GM19043 (cell line): ENCODE results near the gene SH3GLB2.
"Not testable (repeated sequence)": the region's sequence is repeated elsewhere in the genome, so short reads cannot be mapped to it uniquely, and the experiment has no call there.

Experiments
- ATAC-seq: cut with Tn5 transposase; IDR thresholded peaks from one replicate; pipeline ENCODE4 v1.9.1; 2021; ENCODE audit warnings: low read depth; ENCODE audit not compliant: unreplicated experiment

Gene SH3GLB2

DNA sequence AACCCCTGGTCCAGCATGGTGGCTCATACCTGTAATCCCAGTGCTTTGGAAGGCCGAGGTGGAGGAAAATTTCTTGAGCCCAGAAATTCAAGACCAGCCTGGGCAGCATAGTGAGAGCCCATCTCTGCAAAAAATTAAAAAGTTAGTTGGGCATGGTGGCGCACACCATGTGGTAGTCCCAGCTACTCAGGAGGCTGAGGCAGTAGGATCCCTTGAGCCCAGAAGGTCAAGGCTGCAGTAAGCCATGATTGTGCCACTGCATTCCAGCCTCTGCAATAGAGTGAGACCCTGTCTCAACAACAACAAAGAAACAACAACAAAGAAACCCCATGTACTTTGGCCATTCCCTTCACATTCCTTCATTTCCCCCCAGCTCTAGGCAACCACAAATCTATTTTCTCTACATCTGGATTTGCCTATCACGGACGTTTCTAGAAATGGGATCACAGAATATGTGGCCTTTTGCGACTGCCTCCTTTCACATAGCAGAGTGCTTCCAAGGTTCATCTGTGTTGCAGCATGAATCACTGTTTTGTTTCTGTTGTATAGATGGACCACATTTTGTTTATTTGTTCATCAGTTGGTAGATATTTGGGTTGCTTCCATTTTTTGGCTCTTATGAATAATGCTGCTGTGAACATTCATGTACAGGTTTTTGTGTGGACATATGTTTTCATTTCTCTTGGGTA is 26.2 kb upstream of the SH3GLB2 start:
- no peak for ATAC-seq

- no peak for ATAC-seq
These were observed 24.9 kb upstream of the SH3GLB2 start for GRCh38 chr9:129053020-129053419.

- ATAC-seq, result no peak
These were observed 24.5 kb upstream of the SH3GLB2 start for GRCh38 chr9:129052592-129052991.

DNA sequence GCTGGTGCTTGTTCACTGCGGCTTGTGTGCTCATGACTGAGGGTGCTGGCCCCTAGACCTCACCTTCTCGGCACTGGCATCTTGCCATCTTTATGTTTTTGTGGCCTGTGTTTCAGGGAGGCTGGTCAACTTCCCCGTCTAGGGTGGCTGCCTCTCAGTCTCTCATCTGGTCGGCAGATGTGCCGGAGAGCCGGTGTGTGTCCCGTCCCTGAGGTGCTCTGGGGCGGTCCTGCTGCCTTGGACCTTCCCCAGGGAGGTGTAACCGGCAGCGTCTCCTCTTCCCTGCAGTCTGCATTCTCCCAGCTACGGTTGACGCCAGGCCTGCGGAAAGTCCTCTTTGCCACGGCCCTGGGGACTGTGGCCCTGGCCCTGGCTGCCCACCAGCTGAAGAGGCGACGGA is 13.9 kb upstream of the SH3GLB2 start:
- ATAC-seq, result no peak

DNA sequence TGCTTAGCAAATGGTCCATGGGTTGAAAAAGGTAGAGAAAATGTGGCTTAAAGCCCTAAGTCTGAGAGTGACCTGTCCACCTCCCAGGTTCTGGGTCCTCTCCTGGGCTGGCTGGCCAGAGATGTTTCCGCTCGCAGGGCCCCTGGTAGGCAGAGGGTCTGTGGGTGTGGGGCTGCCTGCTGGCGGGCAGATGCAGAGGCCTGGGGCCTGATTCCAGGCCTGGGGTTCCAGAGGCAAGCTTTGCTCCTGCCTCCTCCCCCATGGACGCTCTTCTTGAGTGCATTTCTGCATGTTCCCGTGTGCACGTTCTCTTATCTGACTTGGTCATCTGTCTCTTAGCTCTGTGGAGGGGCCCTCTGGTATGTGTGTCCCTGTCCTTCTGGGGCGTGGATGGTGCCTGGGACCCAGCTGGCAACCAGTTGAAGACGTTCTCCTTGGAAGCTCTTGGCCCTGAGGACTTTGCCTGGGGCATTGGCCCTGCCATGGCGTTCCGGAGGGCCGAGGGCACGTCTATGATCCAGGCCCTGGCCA is 12.0 kb upstream of the SH3GLB2 start:
- no peak for ATAC-seq

- ATAC-seq, result no peak
These were observed 10.2 kb upstream of the SH3GLB2 start for GRCh38 chr9:129038109-129038852.

GRCh38 chr9:129037767-129038098 is 9.6 kb upstream of the SH3GLB2 start:
- ATAC-seq, result no peak

DNA sequence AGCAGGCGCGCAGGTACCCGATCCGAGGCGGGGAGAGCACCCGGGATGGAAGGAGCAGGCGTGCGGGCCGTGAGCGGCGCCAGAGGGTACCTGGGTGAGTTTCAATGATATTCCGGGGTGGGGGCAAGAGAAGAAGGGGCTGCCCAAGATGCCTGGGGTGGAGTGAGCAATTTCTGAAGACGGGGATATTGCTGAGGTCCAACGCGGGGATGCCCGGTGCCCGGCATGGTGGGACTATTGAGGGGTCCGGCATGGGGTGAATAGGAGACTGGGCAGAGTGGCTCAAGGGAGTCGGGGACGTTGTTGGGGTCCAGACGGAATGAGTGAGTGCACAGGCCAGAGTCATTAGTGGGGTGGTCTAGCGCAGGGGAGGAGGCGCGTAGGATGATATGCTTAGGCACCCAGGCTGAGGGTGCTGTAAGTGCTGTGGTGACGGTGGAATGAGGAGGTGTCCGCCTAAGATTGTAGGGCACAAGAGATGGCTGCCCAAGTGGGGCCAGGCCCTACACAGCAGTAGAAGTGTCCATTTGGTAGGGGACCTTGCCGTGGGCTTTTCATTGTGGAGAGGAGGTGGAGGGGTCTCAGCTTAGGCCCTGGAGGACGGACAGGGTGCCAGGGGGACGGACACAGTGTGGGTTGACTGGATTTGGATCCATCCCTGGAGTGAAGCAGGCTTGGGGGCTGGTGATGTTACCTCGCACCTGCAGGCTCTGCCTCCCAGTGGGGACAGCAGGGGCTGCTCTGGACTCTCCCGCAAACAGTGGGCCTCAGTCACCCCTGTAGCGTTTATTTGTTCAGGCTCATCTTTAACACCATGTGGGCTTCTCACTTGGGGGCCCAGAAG is 9.0 kb upstream of the SH3GLB2 start:
- no peak for ATAC-seq

DNA sequence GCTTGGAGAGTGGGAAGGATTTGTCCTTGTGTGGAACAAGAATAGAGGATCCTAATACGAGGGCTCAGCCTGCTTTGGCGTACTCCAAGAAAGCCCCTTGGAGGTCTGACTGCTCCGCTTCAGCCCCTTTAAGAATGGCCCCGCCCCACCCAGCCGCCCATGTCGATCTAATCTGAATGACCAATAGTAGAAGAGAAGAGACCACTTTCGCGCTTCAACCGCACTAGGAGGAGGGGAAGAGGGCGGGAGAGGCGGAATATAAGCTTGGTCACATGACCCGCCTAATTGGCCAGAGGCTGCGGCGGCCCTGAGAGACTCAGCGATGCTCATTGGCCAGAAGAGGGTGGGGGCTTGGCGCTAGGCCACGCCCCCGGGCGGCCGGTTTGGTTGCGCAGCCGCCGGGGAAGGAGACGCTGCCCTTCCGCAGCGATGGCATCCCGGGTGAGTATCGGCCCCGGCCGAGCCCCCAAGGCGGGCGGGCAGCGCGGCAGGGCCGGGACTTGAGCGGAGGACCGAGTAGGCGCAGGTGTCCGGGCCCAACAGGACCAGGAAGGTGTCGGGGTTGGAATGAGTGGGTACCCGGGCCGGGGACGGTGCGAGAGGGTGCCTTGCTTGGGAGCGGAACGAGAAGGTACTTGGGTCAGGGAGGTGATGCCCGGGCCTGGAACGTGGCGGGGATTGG is 8.3 kb upstream of the SH3GLB2 start, which contains the start of gene MIGA2:
TSS of gene MIGA2 (plus strand) at position 386 of the 682 bp plus-strand sequence. CDS start 3,969 bp downstream, outside the sequence.
- peak; percentile 96 for ATAC-seq

DNA sequence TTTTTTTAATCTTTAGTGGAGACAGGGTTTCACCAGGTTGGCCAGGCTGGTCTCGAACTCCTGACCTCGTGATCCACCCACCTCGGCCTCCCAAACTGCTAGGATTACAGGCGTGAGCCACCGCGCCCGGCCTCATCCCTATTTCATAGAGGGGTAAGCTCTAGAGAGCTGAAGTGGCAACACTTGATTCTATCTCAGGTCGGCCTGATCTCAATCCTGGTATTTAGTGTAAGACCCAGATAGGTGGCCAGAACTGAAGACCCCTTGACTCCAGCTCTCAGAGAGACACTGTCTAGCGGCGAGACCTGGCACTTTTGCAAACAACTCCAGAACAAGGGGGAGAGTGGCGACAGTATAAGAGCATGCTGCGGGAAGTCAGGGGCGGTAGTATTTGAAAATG is 7.7 kb upstream of the SH3GLB2 start:
- ATAC-seq, result not testable (repeated sequence)

GRCh38 chr9:129033216-129033615 is 5.1 kb upstream of the SH3GLB2 start:
- no peak for ATAC-seq

GRCh38 chr9:129032541-129033159 is 4.5 kb upstream of the SH3GLB2 start:
- no peak for ATAC-seq

GRCh38 chr9:129031514-129031913 is 3.4 kb upstream of the SH3GLB2 start:
- ATAC-seq, result no peak

DNA sequence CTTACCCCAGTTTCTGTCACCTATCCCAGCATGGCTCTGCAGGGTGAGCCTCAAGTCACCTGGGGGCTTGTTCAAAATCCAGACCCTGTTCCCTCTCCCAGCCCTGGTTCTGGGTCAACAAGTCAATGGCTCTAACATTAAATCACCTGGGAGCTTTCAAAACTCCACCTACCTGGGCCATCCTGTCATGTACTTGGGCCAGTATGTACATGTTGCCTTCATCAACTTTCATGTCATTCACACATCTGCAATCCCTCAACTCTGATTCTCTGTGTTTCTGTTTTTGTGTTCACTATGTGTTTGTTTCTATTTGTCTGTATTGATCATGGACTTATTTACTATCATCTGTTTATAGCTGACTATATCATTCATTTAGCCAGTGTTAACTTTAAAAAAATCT is 2.1 kb upstream of the SH3GLB2 start:
- no peak for ATAC-seq

GRCh38 chr9:129027685-129028191 is 393 bp downstream of the SH3GLB2 start:
- peak; percentile 44 for ATAC-seq

GRCh38 chr9:129027224-129027684 is 877 bp downstream of the SH3GLB2 start:
- ATAC-seq, result no peak

GRCh38 chr9:129026442-129027223 is 1.5 kb downstream of the SH3GLB2 start:
- ATAC-seq, result no peak

DNA sequence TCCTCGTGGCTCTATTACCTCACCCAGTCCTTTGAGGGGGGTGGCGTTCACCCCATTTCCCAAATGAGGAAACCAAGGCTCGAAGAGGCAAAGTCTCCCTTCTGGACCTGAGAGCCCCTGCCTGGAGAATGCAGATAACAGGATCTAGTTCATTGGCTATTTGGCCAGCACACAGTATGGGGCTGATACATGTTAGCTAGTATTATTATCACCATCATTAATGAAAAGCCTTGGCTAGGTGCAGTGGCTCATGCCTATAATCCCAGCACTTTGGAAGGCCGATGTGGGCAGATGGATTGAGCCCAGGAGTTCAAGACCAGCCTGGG is 4.3 kb downstream of the SH3GLB2 start:
- no peak for ATAC-seq
